HepG2 (cell line): ENCODE results near the gene RB1. TPM values are rescaled to one million over a fixed set of nuclear protein-coding genes. Genes with fewer than 3 reads are reported as not detected.
A peak's percentile ranks its signal among the peaks of the same experiment; 100 is the strongest.

Source experiments
- ATAC-seq: fragments of 200-7000 bp; cut with Tn5 transposase; 3 replicates; pipeline ENCODE4 v1.9.1; 2020; ENCODE audit warnings: mild to moderate bottlenecking, moderate library complexity
- BruUV-seq: library from RNA; stranded (reverse); fragments of 400-500 nt; replicated peaks from 2 replicates; lab custom pipeline; 2021; lab: Mats Ljungman, UMichigan
- CTCF ChIA-PET: fragments of 300-600 bp; formaldehyde crosslinking; extraction: SDS; loops from one replicate; lab custom pipeline; 2021; ENCODE audit warnings: low total read pairs, inconsistent platforms, low intra/inter-chr PET ratio; lab: Yijun Ruan, JAX
- POLR2A ChIA-PET: fragments of 350-600 bp; sonication (Branson Sonifier 250); formaldehyde crosslinking; loops from one replicate; lab custom pipeline; 2020; ENCODE audit warnings: antibody characterized with exemption, inconsistent platforms; lab: Yijun Ruan, JAX
- DNase-seq: peaks from one replicate; pipeline ENCODE4 v3.0.0-alpha.2; 2015; ENCODE audit warnings: low spot score
- FAIRE-seq: peaks from 3 replicates; lab custom pipeline; 2011; peaks lifted over from hg19 to GRCh38; lab: Jason Lieb, UNC
- H2AFZ ChIP-seq: one replicate; pipeline ENCODE4 v1.6.1; 2011; ENCODE audit warnings: low read length, inconsistent platforms
- H3K27ac ChIP-seq: fragments of 300-600 bp; 3 replicates; pipeline ENCODE4 v1.8.0; 2011; ENCODE audit warnings: mixed run types, mild to moderate bottlenecking, mixed read lengths, low read length, inconsistent platforms; ENCODE audit not compliant: insufficient read depth; ENCODE audit errors: extremely low read length
- H3K27me3 ChIP-seq, 2 experiments: fragments of 200-600 bp in 1 of 2; 2 replicates in 1 of 2; 3 replicates in 1 of 2; pipeline versions ENCODE4 v1.6.0 to v1.8.0; 2011; ENCODE audit warnings: low read length in 2 of 2, mild to moderate bottlenecking in 2 of 2, moderate library complexity in 2 of 2, inconsistent platforms in 1 of 2; ENCODE audit not compliant: insufficient read depth in 2 of 2, control insufficient read depth in 1 of 2
- H3K36me3 ChIP-seq, 2 experiments: fragments of 200-600 bp in 1 of 2; replicated peaks in 1 of 2; 2 replicates in 1 of 2; 3 replicates in 1 of 2; pipeline versions ENCODE4 v1.5.1 to v1.8.0; 2011; ENCODE audit warnings: low read length in 2 of 2, inconsistent platforms in 1 of 2; ENCODE audit not compliant: insufficient read depth in 2 of 2, control insufficient read depth in 1 of 2
- H3K4me1 ChIP-seq: 2 replicates; pipeline ENCODE4 v1.5.1; 2012; ENCODE audit warnings: low read length, inconsistent platforms; ENCODE audit not compliant: insufficient read depth
- H3K4me2 ChIP-seq: 2 replicates; pipeline ENCODE4 v1.6.0; 2011; ENCODE audit warnings: low read depth, low read length, inconsistent platforms
- H3K4me3 ChIP-seq, 3 experiments: fragments of 200-600 bp in 1 of 3; sonication (generic), shearing (Covaris generic) in 1 of 3; replicated peaks in 1 of 3; 2 replicates each; pipeline ENCODE4 v1.5.1; 2011 to 2016; ENCODE audit warnings: low read length in 3 of 3, inconsistent platforms in 2 of 3, low read depth in 2 of 3, mild to moderate bottlenecking in 2 of 3, control low read depth in 1 of 3, mixed read lengths in 1 of 3; ENCODE audit not compliant: insufficient read depth in 1 of 3
- H3K79me2 ChIP-seq: one replicate; pipeline ENCODE4 v1.6.1; 2011; ENCODE audit warnings: low read length, inconsistent platforms; ENCODE audit not compliant: insufficient read depth
- H3K9ac ChIP-seq: 2 replicates; pipeline ENCODE4 v1.6.0; 2011; ENCODE audit warnings: mild to moderate bottlenecking, low read depth, low read length, inconsistent platforms; ENCODE audit not compliant: insufficient read depth
- H3K9me3 ChIP-seq: 2 replicates; pipeline ENCODE4 v1.5.1; 2012; ENCODE audit warnings: mild to moderate bottlenecking, low read length
- H4K20me1 ChIP-seq: 2 replicates; pipeline ENCODE4 v1.6.0; 2011; ENCODE audit warnings: inconsistent platforms, mild to moderate bottlenecking, low read length, moderate library complexity; ENCODE audit not compliant: insufficient read depth
- CHCHD3 ChIP-seq: sonication (generic); formaldehyde crosslinking; IDR thresholded peaks from 2 replicates; pipeline ENCODE4 v1.8.0; 2022; ENCODE audit warnings: mild to moderate bottlenecking, missing genetic modification reagents, moderate library complexity
- EZH2 ChIP-seq: conservative IDR thresholded peaks from 2 replicates; pipeline ENCODE4 v1.6.1; 2012; ENCODE audit warnings: mild to moderate bottlenecking, low read depth, low read length, moderate library complexity
- HDAC1 ChIP-seq: sonication (generic); formaldehyde crosslinking; IDR thresholded peaks from 2 replicates; pipeline ENCODE4 v1.5.1; 2020; ENCODE audit warnings: mild to moderate bottlenecking, missing genetic modification reagents
- IRX3 ChIP-seq: sonication (generic); formaldehyde crosslinking; IDR thresholded peaks from 2 replicates; pipeline ENCODE4 v1.8.1; 2023; ENCODE audit warnings: mild to moderate bottlenecking, low read depth, missing genetic modification reagents, borderline replicate concordance
- POLR2AphosphoS2 ChIP-seq: IDR thresholded peaks from 2 replicates; pipeline ENCODE4 v1.6.1; 2011; ENCODE audit warnings: low read depth, low read length, improper control_type of control experiment
- YEATS4 ChIP-seq: sonication (generic); formaldehyde crosslinking; IDR thresholded peaks from 2 replicates; pipeline ENCODE4 v1.4.0; 2020; ENCODE audit warnings: missing genetic modification reagents, borderline replicate concordance
- ZC3H13 ChIP-seq: sonication (generic); formaldehyde crosslinking; IDR thresholded peaks from 2 replicates; pipeline ENCODE4 v1.8.1; 2023; ENCODE audit warnings: mild to moderate bottlenecking, missing genetic modification reagents, moderate library complexity
- ZFP62 ChIP-seq: sonication (generic); formaldehyde crosslinking; IDR thresholded peaks from 2 replicates; pipeline ENCODE4 v1.4.0; 2020; ENCODE audit warnings: missing genetic modification reagents
- ZFP82 ChIP-seq: sonication (generic); formaldehyde crosslinking; IDR thresholded peaks from 2 replicates; pipeline ENCODE4 v1.5.1; 2020; ENCODE audit warnings: mild to moderate bottlenecking, missing genetic modification reagents, borderline replicate concordance
- WGBS: methylation state at CpG from one replicate; pipeline ENCODE4 v1.1.6; 2017; ENCODE audit warnings: low lambda C conversion rate; 5-methylcytosine and 5-hydroxymethylcytosine counted together
- in situ Hi-C: cut with HindIII; loops from 2 replicates; pipeline ENCODE4 v1.10.0; 2017; ENCODE audit warnings: low pct_unique_long_range_greater_than_20kb; ENCODE audit not compliant: extremely low pct_ligation_motif_present
- intact Hi-C: fragments of 100-400 bp; cut with micrococcal nuclease; formaldehyde crosslinking; loops from one replicate; pipeline ENCODE4 v1.10.0; 2022; ENCODE audit not compliant: unreplicated experiment
- polyA plus RNA-seq, 8 experiments: library from polyadenylated mRNA; depleted of rRNA in 3 of 8; stranded (reverse) in 7 of 8; unstranded in 1 of 8; fragments of >200 nt; fragmentation: Illumina TruSeq in 4 of 8; extraction: Trizol in 4 of 8; gene quantifications; 2 replicates each; pipeline versions ENCODE4 v1.2.1 to v1.2.3, GENCODE V29; 2011 to 2016; ENCODE audit warnings: low read depth in 4 of 8, missing spikeins in 1 of 8, mixed read lengths in 1 of 8; ENCODE audit not compliant: insufficient read depth in 1 of 8
- total RNA-seq, 5 experiments: library from RNA; depleted of rRNA; stranded (reverse); fragments of >200 nt; fragmentation: Illumina TruSeq; extraction: Trizol; gene quantifications; 2 replicates each; pipeline ENCODE4 v1.2.3, GENCODE V29; 2016; ENCODE audit warnings: low read depth in 1 of 5
- TF ChIP-seq, protein P1 (sequence below), 2 experiments: fragments of 450-650 bp in 1 of 2; sonication (generic) in 1 of 2; formaldehyde crosslinking; IDR thresholded peaks; 2 replicates each; pipeline versions ENCODE4 v1.5.0 to v1.8.0; 2020 to 2022; ENCODE audit warnings: mild to moderate bottlenecking in 1 of 2, missing genetic modification reagents in 1 of 2
- TF ChIP-seq, protein P2 (sequence below): sonication (generic); formaldehyde crosslinking; IDR thresholded peaks from 2 replicates; pipeline ENCODE4 v1.4.0; 2020; ENCODE audit warnings: missing genetic modification reagents
- TF ChIP-seq, protein P3 (sequence below): IDR thresholded peaks from 2 replicates; pipeline ENCODE4 v1.6.1; 2016; ENCODE audit warnings: missing compliant biosample characterization, missing genetic modification reagents, borderline replicate concordance
- TF ChIP-seq, protein P4 (sequence below): sonication (generic); formaldehyde crosslinking; IDR thresholded peaks from 2 replicates; pipeline ENCODE4 v1.5.0; 2020; ENCODE audit warnings: mild to moderate bottlenecking, missing genetic modification reagents, borderline replicate concordance

Gene RB1
- total and polyA plus RNA-seq, 2 of the 13 experiments (the other 11 are each of a cell fraction or from before 2014, with no cell fraction given), result 15.6 to 23.7 TPM

DNA sequence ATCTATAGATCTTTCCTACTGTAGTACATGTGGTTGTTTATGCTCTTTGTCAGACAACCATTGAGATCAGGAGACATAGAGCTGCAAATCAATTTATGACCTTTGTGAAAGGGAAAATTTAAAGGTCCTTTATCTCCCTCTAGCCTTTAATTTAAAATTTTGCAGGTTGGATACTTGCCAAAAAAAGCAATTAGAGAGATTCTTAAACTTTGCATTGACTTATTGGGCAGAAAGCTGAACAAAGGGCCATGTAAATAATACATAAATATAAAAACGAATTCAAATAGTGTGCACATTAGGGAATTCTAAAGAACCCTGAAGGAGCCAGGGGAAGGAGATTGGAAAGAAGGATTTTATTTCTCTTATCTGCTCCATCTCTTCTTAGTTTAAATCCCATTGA, 22.0 kb upstream of the RB1 start (continued):
- TF ChIP-seq YEATS4 (no peak), ZFP82 (CRISPR knock-in tag) (no peak), EZH2 (no peak)

DNA sequence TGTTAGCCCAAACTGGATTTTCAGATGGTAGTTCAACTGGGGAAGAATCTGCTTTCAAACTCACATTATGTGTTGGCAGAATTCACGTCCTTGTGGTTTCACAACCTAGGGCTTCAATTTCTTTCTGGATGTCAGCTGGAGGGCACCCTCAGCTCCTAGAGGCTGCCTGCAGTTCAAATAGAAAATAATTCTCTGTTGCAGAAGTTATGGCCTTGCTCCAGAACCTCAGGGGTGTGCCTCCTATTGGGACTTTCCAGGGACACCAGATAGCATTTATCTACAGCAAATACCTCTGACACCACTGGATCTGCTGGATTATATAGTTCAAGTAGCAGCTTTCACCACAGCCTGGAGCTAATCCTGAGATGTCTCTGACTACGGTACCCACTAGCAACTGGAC, 11.8 kb upstream of the RB1 start:
- no TSS peak for BruUV-seq
- H4K20me1 ChIP-seq, result no peaks in the 10 kb centered on the region
- intact Hi-C loops (no loop called here), in situ Hi-C loops (no loop called here)
- H3K79me2 ChIP-seq, result no peaks in the 10 kb centered on the region
- no peak overlapping the region for H2AFZ ChIP-seq
- H3K4me1 ChIP-seq, result peaks cover 41% of the 10 kb centered on the region
- WGBS, result 6% methylated on average over 2 of the region's 2 CpGs
- no peaks in the 10 kb centered on the region for H3K9me3 ChIP-seq
- ChIA-PET POLR2A (interaction anchor here (0.9 to 2.1 kb wide), 2 partner anchors 11 to 60 kb away, joined by 3 to 9 read pairs; partner anchors contain the start of gene ITM2B), CTCF (no interaction called here)
- DNase-seq (peak; percentile 41), FAIRE-seq (no peak), ATAC-seq (peak; percentile 68)
- no peak overlapping the region for H3K4me3 ChIP-seq
- no peak overlapping the region for H3K9ac ChIP-seq
- H3K4me2 ChIP-seq, result peak overlapping the region; percentile 69
- H3K27ac ChIP-seq, result no peak overlapping the region
- H3K27me3 ChIP-seq, result no peaks in the 10 kb centered on the region
- H3K36me3 ChIP-seq, result no peaks in the 10 kb centered on the region
- TF ChIP-seq, protein P1, sequence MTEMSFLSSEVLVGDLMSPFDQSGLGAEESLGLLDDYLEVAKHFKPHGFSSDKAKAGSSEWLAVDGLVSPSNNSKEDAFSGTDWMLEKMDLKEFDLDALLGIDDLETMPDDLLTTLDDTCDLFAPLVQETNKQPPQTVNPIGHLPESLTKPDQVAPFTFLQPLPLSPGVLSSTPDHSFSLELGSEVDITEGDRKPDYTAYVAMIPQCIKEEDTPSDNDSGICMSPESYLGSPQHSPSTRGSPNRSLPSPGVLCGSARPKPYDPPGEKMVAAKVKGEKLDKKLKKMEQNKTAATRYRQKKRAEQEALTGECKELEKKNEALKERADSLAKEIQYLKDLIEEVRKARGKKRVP (CRISPR knock-in tag; IDR thresholded peaks at IDR 0.05), result no peak
- TF ChIP-seq CHCHD3 (CRISPR knock-in tag) (no peak), ZFP62 (CRISPR knock-in tag) (no peak), HDAC1 (CRISPR knock-in tag) (no peak), ZC3H13 (CRISPR knock-in tag) (no peak), IRX3 (CRISPR knock-in tag) (no peak), POLR2AphosphoS2 (no peak)
- TF ChIP-seq, protein P2, sequence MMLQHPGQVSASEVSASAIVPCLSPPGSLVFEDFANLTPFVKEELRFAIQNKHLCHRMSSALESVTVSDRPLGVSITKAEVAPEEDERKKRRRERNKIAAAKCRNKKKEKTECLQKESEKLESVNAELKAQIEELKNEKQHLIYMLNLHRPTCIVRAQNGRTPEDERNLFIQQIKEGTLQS, result no peak
- TF ChIP-seq, protein P3, sequence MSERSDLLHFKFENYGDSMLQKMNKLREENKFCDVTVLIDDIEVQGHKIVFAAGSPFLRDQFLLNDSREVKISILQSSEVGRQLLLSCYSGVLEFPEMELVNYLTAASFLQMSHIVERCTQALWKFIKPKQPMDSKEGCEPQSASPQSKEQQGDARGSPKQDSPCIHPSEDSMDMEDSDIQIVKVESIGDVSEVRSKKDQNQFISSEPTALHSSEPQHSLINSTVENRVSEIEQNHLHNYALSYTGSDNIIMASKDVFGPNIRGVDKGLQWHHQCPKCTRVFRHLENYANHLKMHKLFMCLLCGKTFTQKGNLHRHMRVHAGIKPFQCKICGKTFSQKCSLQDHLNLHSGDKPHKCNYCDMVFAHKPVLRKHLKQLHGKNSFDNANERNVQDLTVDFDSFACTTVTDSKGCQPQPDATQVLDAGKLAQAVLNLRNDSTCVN (CRISPR knock-in tag), result peak; percentile 70; the same call in 1 of the 2 replicates
- TF ChIP-seq, protein P4, sequence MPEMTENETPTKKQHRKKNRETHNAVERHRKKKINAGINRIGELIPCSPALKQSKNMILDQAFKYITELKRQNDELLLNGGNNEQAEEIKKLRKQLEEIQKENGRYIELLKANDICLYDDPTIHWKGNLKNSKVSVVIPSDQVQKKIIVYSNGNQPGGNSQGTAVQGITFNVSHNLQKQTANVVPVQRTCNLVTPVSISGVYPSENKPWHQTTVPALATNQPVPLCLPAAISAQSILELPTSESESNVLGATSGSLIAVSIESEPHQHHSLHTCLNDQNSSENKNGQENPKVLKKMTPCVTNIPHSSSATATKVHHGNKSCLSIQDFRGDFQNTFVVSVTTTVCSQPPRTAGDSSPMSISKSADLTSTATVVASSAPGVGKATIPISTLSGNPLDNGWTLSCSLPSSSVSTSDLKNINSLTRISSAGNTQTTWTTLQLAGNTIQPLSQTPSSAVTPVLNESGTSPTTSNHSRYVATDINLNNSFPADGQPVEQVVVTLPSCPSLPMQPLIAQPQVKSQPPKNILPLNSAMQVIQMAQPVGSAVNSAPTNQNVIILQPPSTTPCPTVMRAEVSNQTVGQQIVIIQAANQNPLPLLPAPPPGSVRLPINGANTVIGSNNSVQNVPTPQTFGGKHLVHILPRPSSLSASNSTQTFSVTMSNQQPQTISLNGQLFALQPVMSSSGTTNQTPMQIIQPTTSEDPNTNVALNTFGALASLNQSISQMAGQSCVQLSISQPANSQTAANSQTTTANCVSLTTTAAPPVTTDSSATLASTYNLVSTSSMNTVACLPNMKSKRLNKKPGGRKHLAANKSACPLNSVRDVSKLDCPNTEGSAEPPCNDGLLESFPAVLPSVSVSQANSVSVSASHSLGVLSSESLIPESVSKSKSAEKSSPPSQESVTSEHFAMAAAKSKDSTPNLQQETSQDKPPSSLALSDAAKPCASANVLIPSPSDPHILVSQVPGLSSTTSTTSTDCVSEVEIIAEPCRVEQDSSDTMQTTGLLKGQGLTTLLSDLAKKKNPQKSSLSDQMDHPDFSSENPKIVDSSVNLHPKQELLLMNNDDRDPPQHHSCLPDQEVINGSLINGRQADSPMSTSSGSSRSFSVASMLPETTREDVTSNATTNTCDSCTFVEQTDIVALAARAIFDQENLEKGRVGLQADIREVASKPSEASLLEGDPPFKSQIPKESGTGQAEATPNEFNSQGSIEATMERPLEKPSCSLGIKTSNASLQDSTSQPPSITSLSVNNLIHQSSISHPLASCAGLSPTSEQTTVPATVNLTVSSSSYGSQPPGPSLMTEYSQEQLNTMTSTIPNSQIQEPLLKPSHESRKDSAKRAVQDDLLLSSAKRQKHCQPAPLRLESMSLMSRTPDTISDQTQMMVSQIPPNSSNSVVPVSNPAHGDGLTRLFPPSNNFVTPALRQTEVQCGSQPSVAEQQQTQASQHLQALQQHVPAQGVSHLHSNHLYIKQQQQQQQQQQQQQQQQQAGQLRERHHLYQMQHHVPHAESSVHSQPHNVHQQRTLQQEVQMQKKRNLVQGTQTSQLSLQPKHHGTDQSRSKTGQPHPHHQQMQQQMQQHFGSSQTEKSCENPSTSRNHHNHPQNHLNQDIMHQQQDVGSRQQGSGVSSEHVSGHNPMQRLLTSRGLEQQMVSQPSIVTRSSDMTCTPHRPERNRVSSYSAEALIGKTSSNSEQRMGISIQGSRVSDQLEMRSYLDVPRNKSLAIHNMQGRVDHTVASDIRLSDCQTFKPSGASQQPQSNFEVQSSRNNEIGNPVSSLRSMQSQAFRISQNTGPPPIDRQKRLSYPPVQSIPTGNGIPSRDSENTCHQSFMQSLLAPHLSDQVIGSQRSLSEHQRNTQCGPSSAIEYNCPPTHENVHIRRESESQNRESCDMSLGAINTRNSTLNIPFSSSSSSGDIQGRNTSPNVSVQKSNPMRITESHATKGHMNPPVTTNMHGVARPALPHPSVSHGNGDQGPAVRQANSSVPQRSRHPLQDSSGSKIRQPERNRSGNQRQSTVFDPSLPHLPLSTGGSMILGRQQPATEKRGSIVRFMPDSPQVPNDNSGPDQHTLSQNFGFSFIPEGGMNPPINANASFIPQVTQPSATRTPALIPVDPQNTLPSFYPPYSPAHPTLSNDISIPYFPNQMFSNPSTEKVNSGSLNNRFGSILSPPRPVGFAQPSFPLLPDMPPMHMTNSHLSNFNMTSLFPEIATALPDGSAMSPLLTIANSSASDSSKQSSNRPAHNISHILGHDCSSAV (CRISPR knock-in tag), result no peak
